Sigmoid colon (tissue), 4 donors: ENCODE measurements around the gene TRPM6.

Experiments
- CTCF ChIP-seq, 4 experiments: fragments of 450-650 bp in 3 of 4; fragments of 200-600 bp in 1 of 4; IDR thresholded peaks; one replicate each; pipeline ENCODE4 v1.5.1; 2016 to 2019; ENCODE audit warnings: antibody characterized with exemption in 4 of 4, mild to moderate bottlenecking in 3 of 4, moderate library complexity in 2 of 4
- POLR2AphosphoS5 ChIP-seq, 4 donors: sonication (generic); formaldehyde crosslinking; IDR thresholded peaks; one replicate each; pipeline ENCODE4 v1.6.1; 2017; ENCODE audit warnings: antibody characterized with exemption in 4 of 4

DNA sequence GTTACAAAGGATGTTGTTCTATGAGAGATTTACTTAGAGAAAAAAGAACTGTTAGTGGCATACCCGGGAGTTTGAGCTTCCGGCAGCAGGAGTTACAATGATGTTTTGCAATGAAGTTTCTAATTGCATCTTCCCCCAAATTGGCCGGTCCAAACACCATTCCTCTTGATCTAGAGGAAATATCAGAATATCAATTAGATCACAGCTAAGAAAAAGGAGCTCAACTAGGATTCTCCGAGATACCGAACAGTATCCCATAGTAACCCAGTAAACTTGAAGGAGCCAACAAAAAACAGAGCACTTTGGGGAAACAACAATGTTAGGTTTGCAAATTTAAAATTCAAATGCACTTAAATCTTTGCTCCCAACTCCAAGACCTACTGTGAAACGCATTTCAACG, 159.5 kb downstream of the TRPM6 start:
- no peak for TF ChIP-seq CTCF (IDR thresholded peaks at IDR 0.05)
- TF ChIP-seq POLR2AphosphoS5 (IDR thresholded peaks at IDR 0.05) = no peak
